Tibial nerve (tissue), 3 donors: ENCODE data around the gene CAPN12.

Source experiments
- CTCF ChIP-seq, 5 experiments: fragments of 200-600 bp in 3 of 5; fragments of 450-650 bp in 2 of 5; sonication (generic) in 3 of 5; IDR thresholded peaks; one replicate each; pipeline ENCODE4 v1.5.1; 2016 to 2019; ENCODE audit warnings: antibody characterized with exemption in 5 of 5, mild to moderate bottlenecking in 3 of 5, moderate library complexity in 2 of 5
- POLR2A ChIP-seq, 2 donors: fragments of 450-650 bp; IDR thresholded peaks; one replicate each; pipeline ENCODE4 v1.6.1; 2017; ENCODE audit warnings: antibody characterized with exemption in 2 of 2, mild to moderate bottlenecking in 2 of 2, moderate library complexity in 2 of 2

GRCh38 chr19:38730470-38730730 is 13.9 kb downstream of the CAPN12 start:
- TF ChIP-seq CTCF (IDR thresholded peaks at IDR 0.05) (no peak), POLR2A (IDR thresholded peaks at IDR 0.05) (no peak)
